ENCODE measurements around the gene LDLRAD4.

LDLRAD4 gene

DNA sequence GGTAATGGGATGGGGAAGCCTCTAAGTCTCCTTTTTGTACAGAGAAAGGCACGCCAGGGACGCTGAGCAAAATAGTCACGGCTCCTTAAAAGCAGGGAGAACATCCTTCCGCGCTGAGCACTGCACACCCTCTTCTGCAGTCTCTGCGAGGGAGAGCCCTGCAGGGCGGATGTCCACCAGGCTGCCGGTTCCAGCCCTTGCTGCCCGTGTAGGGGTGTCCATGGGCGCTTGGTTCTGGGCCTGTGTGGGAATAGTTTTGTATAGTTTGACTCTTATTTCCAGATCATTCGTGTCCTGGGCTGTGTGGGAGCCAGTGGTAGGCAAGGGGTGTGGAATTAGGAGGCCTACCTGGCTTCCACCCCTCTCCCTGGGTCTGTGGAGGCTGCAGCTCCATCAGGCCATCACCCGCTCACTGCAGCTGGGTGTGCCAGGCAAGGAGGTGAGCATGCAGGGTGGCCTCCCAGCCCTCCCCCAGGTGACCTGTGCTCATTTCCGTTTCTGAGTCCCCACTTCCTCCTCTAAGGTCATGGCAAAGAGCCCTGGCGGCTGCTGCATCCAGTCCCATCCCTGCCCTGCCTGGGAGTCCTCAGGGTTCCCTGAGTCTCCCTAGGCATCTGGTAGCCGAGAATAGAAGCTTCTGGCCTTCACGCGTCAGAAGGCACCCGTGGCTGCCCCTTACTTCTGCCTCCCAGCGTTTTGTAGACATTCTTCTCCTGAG is 202.6 kb downstream of the LDLRAD4 start:
- H3K4me3 ChIP-seq (ENCODE audit: low read depth, low read length): no peak overlapping the region
- TF ChIP-seq, protein P1, sequence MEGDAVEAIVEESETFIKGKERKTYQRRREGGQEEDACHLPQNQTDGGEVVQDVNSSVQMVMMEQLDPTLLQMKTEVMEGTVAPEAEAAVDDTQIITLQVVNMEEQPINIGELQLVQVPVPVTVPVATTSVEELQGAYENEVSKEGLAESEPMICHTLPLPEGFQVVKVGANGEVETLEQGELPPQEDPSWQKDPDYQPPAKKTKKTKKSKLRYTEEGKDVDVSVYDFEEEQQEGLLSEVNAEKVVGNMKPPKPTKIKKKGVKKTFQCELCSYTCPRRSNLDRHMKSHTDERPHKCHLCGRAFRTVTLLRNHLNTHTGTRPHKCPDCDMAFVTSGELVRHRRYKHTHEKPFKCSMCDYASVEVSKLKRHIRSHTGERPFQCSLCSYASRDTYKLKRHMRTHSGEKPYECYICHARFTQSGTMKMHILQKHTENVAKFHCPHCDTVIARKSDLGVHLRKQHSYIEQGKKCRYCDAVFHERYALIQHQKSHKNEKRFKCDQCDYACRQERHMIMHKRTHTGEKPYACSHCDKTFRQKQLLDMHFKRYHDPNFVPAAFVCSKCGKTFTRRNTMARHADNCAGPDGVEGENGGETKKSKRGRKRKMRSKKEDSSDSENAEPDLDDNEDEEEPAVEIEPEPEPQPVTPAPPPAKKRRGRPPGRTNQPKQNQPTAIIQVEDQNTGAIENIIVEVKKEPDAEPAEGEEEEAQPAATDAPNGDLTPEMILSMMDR (IDR thresholded peaks at IDR 0.05; ENCODE audit: low read depth, low read length): no peak

DNA sequence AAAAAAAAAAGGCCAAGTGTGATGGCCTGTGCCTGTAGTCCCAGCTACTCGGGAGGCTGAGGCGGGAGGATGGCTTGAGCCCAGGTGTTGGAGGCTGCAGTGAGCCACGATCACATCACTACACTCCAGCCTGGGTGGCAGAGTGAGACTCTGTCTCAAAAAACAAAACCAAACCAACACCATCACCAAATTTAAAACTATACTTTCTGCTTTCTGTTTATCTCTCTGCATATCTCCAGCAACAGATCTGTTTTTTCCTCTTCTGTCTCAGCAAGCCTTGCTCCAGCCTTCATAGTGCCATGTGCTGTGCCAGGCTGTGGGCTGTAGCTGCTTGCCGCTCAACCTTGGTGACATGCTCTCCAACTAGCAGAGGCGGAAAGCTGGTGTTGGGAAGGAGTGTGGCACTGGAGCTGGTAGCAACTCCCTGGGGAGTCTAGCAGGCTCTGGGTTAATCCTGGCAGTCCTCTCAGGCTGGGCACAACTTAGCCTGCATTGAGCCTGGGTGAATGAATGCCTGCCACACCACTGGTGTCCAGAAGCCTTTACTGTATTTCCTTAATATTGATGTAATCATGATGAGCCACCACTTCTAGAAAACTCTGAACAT is 204.1 kb downstream of the LDLRAD4 start:
- TF ChIP-seq, protein P1 (IDR thresholded peaks at IDR 0.05; ENCODE audit: low read depth, low read length): no peak
- H3K4me3 ChIP-seq (ENCODE audit: low read depth, low read length): no peak overlapping the region

DNA sequence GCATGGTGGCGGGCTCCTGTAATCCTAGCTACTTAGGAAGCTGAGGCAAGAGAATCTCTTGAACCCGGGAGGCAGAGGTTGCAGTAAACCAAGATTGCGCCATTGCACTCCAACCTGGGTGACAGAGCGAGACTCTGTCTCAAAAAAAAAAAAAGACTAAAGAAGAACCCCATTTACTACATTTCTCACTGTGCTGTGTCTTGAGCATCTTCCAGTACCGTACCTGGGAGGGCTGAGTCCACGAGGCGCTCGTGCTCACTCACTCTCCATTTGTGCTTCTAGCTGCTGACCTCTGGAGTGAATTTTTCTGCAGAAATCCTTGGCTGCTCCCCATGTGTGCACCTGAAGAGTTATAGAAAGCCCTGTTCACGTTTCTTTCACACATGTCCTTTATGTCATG is 204.8 kb downstream of the LDLRAD4 start:
- TF ChIP-seq, protein P1 (IDR thresholded peaks at IDR 0.05; ENCODE audit: low read depth, low read length): no peak
- H3K4me3 ChIP-seq (ENCODE audit: low read depth, low read length): no peak overlapping the region

DNA sequence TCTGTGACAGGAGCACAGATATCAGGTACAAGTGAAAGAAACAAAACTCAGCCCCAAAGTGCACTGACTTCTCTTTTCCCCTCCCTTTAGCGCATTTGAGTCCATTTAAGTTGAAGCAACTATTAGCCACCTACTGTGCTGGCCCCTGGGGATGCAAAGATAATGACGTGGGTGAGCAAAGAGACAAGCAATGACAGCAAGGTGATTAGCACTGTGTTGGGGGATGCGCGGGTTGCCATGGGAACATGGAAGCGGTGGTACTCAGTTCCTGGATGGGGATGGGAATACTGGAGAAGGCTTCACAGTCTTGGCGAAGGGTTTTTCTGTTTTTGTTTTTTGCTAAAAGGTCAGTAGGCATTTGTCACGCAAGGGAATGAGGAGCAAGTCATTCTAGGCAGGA is 205.8 kb downstream of the LDLRAD4 start:
- no peak overlapping the region for H3K4me3 ChIP-seq (ENCODE audit: low read depth, low read length)
- TF ChIP-seq, protein P1 (IDR thresholded peaks at IDR 0.05; ENCODE audit: low read depth, low read length): no peak

DNA sequence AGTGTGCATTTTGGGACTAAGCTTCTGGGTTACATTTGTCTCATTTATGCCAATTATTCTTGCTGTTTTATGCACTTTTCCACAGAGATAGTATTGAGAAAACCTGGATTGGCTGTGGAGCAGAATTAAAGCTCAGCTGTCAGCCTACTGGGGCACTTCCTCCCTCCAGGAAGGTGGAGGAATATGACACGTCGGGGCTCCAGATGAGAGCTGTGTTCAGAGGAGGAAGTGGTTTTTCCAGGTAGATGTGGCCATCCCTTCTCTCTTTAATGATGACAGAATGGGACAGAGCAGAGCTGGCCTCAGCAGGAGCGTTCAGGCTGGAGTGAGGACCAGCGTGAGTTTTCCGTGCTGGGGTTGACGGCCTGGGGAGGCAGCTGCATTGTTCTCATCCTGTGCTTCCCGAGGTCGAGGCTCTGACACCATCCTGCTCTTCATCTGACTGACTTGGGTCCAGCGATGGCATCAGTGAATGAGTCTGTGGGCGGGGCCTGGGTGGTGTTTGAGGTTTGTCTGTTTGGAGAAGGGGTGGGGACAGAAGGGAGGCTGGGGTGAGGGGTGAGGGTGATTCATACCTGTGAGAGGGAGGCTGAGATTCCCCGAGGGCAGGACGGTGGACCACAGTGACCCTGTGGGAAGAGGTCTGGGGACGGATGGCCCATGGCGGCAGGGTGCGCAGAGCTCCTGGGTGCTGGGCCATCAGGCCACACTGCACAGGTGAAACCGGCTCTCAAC is 207.0 kb downstream of the LDLRAD4 start:
- H3K4me3 ChIP-seq (ENCODE audit: low read depth, low read length): no peak overlapping the region
- TF ChIP-seq, protein P1 (IDR thresholded peaks at IDR 0.05; ENCODE audit: low read depth, low read length): no peak

DNA sequence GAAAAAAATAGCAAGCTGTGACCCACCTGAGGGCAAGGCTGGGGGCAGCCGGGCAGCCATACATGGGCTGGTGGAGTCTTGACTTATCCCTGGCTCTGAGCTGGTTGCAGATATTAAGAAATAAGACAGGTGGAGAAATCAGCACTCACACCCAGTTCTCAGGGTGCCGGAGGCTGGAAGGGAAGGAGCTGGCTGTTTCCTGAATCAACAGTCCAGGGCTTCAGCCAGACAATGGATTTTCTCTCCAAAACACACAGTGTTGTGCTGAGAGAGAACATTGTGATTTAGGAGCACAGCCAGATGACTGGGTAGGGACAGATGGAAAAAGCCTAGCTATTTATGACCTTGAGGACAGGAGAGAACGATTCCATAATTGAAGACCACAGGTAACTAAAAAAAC is 208.8 kb downstream of the LDLRAD4 start:
- H3K4me3 ChIP-seq (ENCODE audit: low read depth, low read length): no peak overlapping the region
- TF ChIP-seq, protein P1 (IDR thresholded peaks at IDR 0.05; ENCODE audit: low read depth, low read length): no peak

DNA sequence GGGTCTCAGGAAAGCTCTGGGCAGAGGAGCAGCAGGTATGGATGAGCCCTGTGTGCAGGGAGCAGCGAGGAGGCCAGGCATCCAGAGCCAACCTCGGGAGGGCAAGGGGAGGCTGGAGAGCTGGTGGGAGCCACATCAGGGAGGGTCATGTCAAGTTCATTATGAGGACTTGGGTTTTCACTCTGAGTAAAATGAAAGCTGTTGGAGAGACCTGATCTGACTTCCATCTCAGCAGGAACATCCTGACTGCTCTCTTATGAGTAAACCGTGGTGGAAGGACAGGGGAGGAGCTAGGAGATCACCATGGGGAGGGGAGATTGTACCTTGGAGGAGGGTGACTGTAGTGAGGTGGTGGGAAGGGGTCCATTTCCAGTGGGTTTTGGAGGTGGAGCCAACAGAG is 209.8 kb downstream of the LDLRAD4 start:
- TF ChIP-seq, protein P1 (IDR thresholded peaks at IDR 0.05; ENCODE audit: low read depth, low read length): no peak
- no peak overlapping the region for H3K4me3 ChIP-seq (ENCODE audit: low read depth, low read length)
